Activated effector memory CD4-positive, alpha-beta T cell treated with Interleukin-2 at 50 U/mL for 16 hours (primary cell): ENCODE data around the gene JAKMIP3.

Experiments used
- DNase-seq: peaks from one replicate; pipeline ENCODE4 v3.0.0-alpha.2; 2020

JAKMIP3 gene

DNA sequence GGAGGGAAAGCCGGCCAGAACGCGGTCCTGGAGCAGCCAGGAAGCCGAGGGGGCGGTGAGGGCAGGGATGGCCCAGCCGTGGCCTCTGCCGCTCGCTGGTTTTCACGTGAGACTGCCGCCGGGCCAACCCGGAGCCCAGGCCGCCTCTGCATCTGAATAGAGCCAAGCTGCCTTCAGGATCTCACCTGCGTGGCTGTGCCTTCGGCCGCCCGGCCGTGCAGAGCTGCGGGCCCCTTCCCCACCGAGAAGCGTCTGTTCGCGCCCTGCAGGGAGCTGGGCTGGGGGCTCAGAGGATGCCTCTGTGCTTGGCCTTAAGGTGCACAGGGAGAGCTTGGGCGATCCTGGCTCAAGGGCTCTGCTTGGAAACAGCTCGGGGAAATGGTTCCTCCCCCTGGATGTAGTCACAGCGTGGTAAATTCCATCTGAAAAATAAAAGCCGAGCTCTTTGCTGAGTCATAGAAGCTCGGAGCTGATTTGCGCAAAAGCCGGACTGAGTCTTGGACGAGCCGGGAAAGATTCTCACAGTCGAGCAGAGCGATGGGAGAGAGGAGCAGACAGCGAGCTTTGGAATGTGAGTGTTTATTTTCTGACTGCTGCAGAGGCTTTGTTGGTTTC is at the start of gene JAKMIP3:
Gene JAKMIP3, plus strand, starts transcription at position 456 of the 615 bp plus-strand sequence. CDS start 38,863 bp downstream, outside the sequence.
- no peak for DNase-seq

- no peak for DNase-seq
Observed at GRCh38 chr10:132016514-132016913, 49.2 kb upstream of the JAKMIP3 start.

- DNase-seq = no peak
Observed at GRCh38 chr10:132018446-132018845, 47.3 kb upstream of the JAKMIP3 start.

GRCh38 chr10:132019366-132019765 is 46.4 kb upstream of the JAKMIP3 start:
- DNase-seq = no peak

- DNase-seq = no peak
Observed at GRCh38 chr10:132020456-132020855, 45.3 kb upstream of the JAKMIP3 start.

GRCh38 chr10:132021046-132021445 is 44.7 kb upstream of the JAKMIP3 start:
- DNase-seq = no peak

DNA sequence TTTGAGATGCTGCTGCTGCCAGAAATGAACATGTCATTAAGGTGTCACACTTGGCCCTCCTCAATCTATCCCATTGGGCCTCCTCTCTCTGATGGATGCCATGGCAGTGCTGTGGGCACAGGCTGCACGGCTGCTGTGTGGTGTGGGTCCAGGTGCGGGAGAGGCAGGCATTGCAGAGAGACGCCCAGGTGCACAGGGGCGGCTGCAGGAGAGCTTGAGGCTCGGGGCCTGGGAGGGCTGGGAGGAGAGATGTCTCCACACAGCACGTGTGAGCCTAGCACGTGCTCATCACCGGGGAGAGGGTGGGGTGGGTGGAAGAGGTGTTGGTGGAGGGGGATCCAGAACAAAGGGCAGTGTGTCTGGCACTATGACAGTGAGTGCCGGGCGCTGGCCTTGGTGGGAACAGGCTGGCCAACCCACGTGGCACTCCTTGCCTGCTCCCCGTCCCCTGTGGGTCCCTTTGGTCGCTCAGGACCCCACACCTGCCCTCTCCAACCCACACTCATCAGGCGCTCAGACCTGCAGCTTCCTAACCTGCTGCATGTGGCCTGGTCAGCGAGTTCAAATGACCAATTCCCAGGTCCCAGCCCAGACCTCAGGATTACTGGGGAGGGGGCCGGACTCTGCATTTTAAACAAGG is 44.1 kb upstream of the JAKMIP3 start:
- DNase-seq = no peak

DNA sequence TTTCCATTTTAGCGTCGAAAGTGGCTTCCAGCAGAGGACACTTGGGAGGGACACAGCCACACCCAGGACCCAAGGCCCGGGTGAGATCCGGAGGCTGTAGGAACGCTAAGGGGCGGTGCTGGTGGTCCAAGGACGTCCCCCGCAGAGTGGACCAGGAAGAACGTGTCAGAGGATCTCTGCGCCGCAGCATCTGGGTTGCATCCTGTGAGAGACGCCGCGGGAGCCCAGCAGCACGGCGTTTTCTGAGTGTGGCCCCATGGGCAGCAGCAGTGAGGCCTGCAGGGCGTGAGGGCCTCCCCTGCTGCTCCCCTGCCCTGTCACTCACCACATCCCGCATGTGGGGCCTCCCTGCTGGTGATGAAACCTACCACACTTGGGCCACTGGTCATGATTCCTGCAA is 43.5 kb upstream of the JAKMIP3 start:
- DNase-seq = no peak

DNA sequence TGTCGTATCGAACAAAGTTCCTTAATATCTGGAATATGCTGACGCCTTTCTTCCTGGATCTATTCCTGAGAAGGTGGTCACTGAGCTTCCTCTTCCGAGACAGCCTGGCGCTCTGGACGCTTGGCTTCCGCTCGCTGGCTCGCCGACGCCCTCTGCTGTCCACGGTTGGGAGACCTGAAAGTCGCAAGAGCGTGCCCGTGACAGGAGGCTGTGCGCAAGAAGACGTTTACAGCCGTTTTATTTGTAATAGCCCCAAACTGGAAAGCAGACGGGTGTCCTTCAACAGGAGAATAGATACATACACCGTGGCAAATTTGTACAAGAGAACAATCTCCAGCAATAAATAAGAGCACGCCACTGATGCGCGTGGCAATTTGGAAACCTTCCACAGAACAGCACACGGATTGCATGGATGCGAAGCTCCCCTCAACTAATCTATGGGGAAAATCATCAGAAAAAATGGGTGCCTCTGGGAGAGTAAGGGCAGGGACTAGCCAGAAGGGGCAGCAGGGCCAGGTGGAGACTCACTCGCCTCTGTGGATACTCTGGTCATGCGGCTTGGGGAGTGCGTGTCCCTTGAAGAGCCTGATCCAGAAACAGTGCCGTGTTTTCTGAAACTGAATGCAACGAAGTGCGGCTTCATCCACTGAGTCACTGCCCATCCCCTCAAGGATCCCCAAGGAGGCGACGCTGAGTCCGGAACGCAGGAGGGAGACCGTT is 42.5 kb upstream of the JAKMIP3 start:
- peak; percentile 56 for DNase-seq

DNA sequence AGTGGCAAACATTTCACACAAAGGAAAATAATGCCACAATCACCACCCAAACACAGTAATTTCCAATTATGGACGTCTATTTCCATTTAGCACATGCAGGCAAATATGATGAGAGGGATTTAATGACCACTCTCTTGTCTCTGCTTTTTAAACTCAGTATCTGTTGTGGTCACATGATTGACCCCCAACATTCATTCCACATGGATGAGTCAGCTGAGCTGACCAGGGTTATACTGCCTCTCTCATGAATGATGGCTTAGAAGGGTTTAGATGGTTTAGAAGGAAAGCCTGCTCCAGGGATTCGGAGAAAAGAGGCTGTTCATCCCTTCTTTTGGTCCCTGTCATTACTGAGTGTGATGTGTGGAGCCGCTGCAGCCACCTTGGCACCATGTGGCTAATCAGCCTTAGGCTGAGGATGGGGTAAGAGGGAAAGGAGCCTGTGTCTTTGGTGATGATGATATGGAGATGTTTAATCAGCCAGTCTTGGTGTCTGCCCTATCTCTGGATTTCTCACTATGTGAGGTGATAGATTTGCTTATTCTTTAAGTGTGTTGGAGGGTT is 38.2 kb upstream of the JAKMIP3 start:
- no peak for DNase-seq

DNA sequence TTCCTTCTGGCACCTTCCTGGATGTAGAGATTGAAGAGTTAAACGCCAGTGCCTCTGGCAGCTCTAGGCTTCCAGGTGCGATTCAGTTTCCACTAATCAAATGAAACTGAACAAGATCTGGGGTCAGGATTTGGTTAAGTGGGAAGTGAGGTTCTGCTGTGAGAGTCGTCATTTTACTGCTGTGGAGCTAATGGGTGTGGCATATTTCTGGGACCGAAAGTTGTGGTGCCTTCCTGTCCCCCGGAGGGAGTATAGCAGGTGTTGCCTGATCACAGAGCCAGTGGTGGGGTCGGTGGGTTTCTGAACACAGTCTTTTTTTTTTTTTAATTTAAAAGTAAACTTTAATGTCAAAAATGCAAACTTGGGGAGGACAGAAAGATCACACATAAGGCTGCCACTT is 37.0 kb upstream of the JAKMIP3 start:
- DNase-seq = no peak

- DNase-seq = no peak
Observed at GRCh38 chr10:132030898-132031463, 34.8 kb upstream of the JAKMIP3 start.

DNA sequence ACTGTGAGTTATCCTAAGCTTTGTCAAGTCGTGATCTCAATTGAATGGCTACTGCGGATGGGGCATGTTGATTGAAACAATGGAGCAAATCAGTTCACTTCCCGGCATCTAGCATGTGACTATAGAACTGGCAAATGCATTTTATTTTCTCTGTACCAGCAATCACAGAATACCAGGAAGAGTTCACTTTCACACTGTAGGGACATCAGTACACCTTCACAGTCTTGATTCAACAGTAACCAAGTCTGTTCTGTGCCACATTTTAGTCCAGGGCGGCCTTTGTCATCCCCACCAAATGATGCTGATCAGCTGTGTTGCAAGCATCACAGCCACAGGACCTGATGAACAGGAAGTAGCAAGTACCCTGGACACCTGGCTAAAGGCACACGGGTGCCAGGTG is 32.1 kb upstream of the JAKMIP3 start:
- no peak for DNase-seq

DNA sequence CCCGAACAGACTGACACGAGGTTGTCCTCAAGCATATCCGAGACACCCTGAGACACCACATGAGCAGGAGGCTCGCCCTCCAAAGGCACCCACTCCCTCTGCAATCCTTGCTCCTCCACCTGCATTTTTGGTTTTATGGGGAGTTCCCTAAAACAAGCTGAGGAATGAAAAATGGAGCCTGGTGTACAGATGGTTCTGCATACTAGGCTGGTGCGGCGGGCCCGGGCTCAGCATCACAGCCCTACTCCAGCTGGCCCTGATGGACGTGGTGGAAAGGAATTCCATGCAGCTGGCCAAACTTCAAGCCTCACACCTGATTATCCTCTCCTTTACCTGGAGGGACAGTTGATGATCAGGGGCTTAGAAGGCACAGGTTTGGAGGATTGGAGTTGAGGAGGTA is 30.3 kb upstream of the JAKMIP3 start:
- DNase-seq = no peak

GRCh38 chr10:132036153-132036886 is 29.4 kb upstream of the JAKMIP3 start:
- DNase-seq = no peak

GRCh38 chr10:132036887-132037675 is 28.7 kb upstream of the JAKMIP3 start:
- DNase-seq = no peak

- DNase-seq = no peak
Observed at GRCh38 chr10:132037676-132037975, 28.1 kb upstream of the JAKMIP3 start.

DNA sequence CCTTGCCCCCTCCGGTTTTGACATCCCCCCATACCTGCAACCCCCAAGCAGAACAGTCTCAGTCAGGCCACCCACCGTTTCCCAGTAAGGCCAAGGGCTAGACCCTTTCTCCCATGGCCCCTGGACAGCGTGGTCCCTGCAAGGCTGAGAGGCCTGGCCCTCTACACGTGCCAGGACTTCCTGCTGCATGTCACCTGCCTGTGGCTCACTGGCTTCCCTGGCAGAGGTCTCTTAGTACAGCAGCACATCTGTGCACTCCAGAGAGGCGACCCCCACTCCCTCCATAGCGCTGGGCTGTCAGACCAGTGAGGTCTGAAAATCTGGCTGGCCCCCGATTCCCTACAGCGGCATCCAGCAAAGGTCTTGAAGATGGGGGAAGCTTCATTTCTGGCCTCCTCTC is 26.4 kb upstream of the JAKMIP3 start:
- no peak for DNase-seq

DNA sequence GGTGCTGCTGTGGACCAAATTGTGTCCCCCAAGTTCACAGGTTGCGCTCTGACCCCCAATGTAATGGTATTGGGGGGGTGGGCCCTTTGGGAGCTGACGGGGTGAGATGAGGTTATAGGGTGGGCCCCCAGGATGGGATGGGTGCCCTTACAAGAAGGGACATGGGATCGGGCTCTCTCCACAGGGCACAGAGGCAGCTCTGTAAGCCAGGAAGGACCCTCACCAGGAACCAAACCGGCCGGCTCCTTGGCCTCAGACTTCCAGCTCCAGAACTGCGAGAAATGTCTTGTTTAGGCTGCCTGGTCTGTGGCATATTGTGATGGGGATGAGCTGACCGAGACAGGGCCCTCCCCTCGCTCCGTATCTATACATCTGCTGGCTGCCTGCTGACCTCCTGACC is 25.7 kb upstream of the JAKMIP3 start:
- DNase-seq = no peak

DNA sequence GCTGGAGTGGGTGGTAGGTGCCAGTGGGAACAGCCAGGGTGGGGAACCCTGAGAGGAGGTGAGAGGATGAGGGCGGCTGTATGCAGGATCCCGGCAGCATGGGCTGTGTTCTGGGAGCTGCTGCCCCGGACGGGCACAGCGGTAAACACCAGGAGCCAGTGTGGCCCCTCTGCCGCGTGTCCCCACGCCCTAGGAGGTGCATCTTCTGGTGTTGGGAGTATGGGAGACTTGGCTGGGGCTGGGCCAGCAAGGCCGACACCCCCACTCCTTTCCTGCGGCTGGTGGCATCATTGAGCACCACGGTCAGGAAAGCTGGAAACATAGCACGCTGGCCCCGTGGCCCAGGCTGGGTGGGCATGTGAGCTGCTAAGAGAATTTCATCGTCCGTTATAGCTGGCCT is 24.4 kb upstream of the JAKMIP3 start:
- DNase-seq = no peak

DNA sequence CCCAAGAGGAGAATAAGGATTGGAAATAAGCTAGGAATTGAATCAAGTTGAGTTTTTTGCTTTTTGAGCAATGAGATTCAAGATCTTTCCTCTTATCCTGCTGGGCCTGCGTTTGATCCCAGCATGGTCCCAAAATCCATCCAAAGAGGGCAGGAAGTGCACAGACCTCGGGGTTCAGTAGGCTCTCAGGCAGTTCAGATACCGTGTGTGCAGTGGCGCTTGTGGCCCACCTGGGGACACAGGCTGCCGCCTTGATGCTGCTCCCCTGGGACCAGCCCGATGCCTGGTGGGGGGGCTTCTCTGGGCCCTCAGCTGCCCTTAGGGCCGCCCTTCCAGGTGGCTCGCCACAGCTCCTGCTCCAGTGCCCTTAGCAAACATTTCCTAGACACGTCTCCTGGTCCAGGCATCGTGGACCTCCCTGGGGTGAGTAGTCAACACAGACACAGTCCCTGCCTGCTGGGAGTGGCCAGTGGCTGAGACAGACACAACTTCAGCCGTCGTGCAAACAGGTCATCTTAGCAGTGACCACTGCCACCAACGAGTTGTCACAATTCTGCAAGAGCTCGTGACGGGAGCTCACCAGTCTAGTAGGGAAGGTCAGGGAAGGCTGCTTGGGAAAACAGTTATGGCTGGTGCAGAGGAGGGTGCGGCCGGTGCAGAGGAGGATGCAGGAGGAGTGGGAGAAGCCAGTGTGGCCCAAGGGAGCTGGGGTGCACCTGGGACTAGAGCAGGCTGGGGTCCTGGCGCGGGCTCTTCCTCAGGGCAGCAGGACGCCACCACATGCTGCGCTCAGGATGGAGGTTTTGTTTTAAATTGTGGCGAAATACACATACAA is 21.7 kb upstream of the JAKMIP3 start:
- DNase-seq = no peak
